ENCODE data around the gene DDX10. TPM values are rescaled to one million over a fixed set of nuclear protein-coding genes. Genes with fewer than 3 reads are reported as not detected.
A peak's percentile ranks its signal among the peaks of the same experiment; 100 is the strongest.

The DDX10 gene
- total RNA-seq, 2 donors from 2014 or later, result 25.0 to 45.3 TPM

GRCh38 chr11:108882211-108882831, 217.5 kb downstream of the DDX10 start:
- H3K27ac Mint-ChIP-seq, result no peak overlapping the region
- H3K27me3 Mint-ChIP-seq, result no peaks in the 10 kb centered on the region
- no peak for ATAC-seq (replicated peaks)
- no peaks in the 10 kb centered on the region for H3K36me3 Mint-ChIP-seq (ENCODE audit: low read depth)
- no peaks in the 10 kb centered on the region for H3K4me1 Mint-ChIP-seq
- no peak overlapping the region for H3K4me3 Mint-ChIP-seq
- no peaks in the 10 kb centered on the region for H3K9me3 Mint-ChIP-seq

- Mint-ChIP-seq H3K9me3 (no peaks in the 10 kb centered on the region), H3K36me3 (ENCODE audit: low read depth) (no peaks in the 10 kb centered on the region), H3K4me3 (no peak overlapping the region), H3K27me3 (no peaks in the 10 kb centered on the region), H3K4me1 (no peaks in the 10 kb centered on the region), H3K27ac (peak overlapping the region; percentile 41)
- ATAC-seq (replicated peaks), result no peak
Measured at GRCh38 chr11:108886005-108886659, 221.3 kb downstream of the DDX10 start.

GRCh38 chr11:108886660-108887009, 221.8 kb downstream of the DDX10 start:
- H3K27ac Mint-ChIP-seq, result no peak overlapping the region
- no peaks in the 10 kb centered on the region for H3K9me3 Mint-ChIP-seq
- no peaks in the 10 kb centered on the region for H3K4me1 Mint-ChIP-seq
- no peak overlapping the region for H3K4me3 Mint-ChIP-seq
- no peaks in the 10 kb centered on the region for H3K36me3 Mint-ChIP-seq (ENCODE audit: low read depth)
- no peak for ATAC-seq (replicated peaks)
- H3K27me3 Mint-ChIP-seq, result no peaks in the 10 kb centered on the region

GRCh38 chr11:108887436-108888238, 222.8 kb downstream of the DDX10 start:
- H3K4me3 Mint-ChIP-seq, result no peak overlapping the region
- H3K4me1 Mint-ChIP-seq, result no peaks in the 10 kb centered on the region
- H3K36me3 Mint-ChIP-seq (ENCODE audit: low read depth), result no peaks in the 10 kb centered on the region
- no peaks in the 10 kb centered on the region for H3K27me3 Mint-ChIP-seq
- no peak for ATAC-seq (replicated peaks)
- H3K9me3 Mint-ChIP-seq, result no peaks in the 10 kb centered on the region
- H3K27ac Mint-ChIP-seq, result no peak overlapping the region

GRCh38 chr11:108890482-108891105, 225.7 kb downstream of the DDX10 start:
- Mint-ChIP-seq H3K4me3 (no peak overlapping the region), H3K27ac (no peak overlapping the region), H3K9me3 (no peaks in the 10 kb centered on the region), H3K27me3 (no peaks in the 10 kb centered on the region), H3K36me3 (ENCODE audit: low read depth) (no peaks in the 10 kb centered on the region), H3K4me1 (no peaks in the 10 kb centered on the region)
- no peak for ATAC-seq (replicated peaks)

GRCh38 chr11:108891143-108891542, 226.3 kb downstream of the DDX10 start:
- H3K27ac Mint-ChIP-seq, result no peak overlapping the region
- peaks cover 3% of the 10 kb centered on the region for H3K9me3 Mint-ChIP-seq
- no peak overlapping the region for H3K4me3 Mint-ChIP-seq
- no peak for ATAC-seq (replicated peaks)
- H3K27me3 Mint-ChIP-seq, result no peaks in the 10 kb centered on the region
- H3K36me3 Mint-ChIP-seq (ENCODE audit: low read depth), result no peaks in the 10 kb centered on the region
- no peaks in the 10 kb centered on the region for H3K4me1 Mint-ChIP-seq

GRCh38 chr11:108891909-108892511, 227.1 kb downstream of the DDX10 start:
- H3K4me1 Mint-ChIP-seq, result no peaks in the 10 kb centered on the region
- no peaks in the 10 kb centered on the region for H3K27me3 Mint-ChIP-seq
- H3K27ac Mint-ChIP-seq, result no peak overlapping the region
- H3K9me3 Mint-ChIP-seq, result peaks cover 5% of the 10 kb centered on the region
- no peak overlapping the region for H3K4me3 Mint-ChIP-seq
- ATAC-seq (replicated peaks), result no peak
- H3K36me3 Mint-ChIP-seq (ENCODE audit: low read depth), result peaks cover 7% of the 10 kb centered on the region

- no peaks in the 10 kb centered on the region for H3K27me3 Mint-ChIP-seq
- H3K27ac Mint-ChIP-seq, result no peak overlapping the region
- peaks cover 5% of the 10 kb centered on the region for H3K9me3 Mint-ChIP-seq
- peak; percentile 24 for ATAC-seq (replicated peaks)
- H3K4me1 Mint-ChIP-seq, result no peaks in the 10 kb centered on the region
- H3K36me3 Mint-ChIP-seq (ENCODE audit: low read depth), result peaks cover 21% of the 10 kb centered on the region
- no peak overlapping the region for H3K4me3 Mint-ChIP-seq
Measured at GRCh38 chr11:108895579-108896480, 231.0 kb downstream of the DDX10 start.

- H3K4me3 Mint-ChIP-seq, result no peak overlapping the region
- no peaks in the 10 kb centered on the region for H3K27me3 Mint-ChIP-seq
- no peaks in the 10 kb centered on the region for H3K4me1 Mint-ChIP-seq
- no peak overlapping the region for H3K27ac Mint-ChIP-seq
- H3K9me3 Mint-ChIP-seq, result peaks cover 5% of the 10 kb centered on the region
- H3K36me3 Mint-ChIP-seq (ENCODE audit: low read depth), result peaks cover 21% of the 10 kb centered on the region
- ATAC-seq (replicated peaks), result no peak
Measured at GRCh38 chr11:108897071-108897481, 232.2 kb downstream of the DDX10 start.

GRCh38 chr11:108897916-108898315, 233.0 kb downstream of the DDX10 start:
- no peak overlapping the region for H3K27ac Mint-ChIP-seq
- ATAC-seq (replicated peaks), result no peak
- no peaks in the 10 kb centered on the region for H3K27me3 Mint-ChIP-seq
- peaks cover 5% of the 10 kb centered on the region for H3K9me3 Mint-ChIP-seq
- H3K4me3 Mint-ChIP-seq, result no peak overlapping the region
- H3K4me1 Mint-ChIP-seq, result no peaks in the 10 kb centered on the region
- H3K36me3 Mint-ChIP-seq (ENCODE audit: low read depth), result peaks cover 21% of the 10 kb centered on the region

GRCh38 chr11:108901359-108901758, 236.5 kb downstream of the DDX10 start:
- Mint-ChIP-seq H3K27me3 (no peaks in the 10 kb centered on the region), H3K9me3 (no peaks in the 10 kb centered on the region), H3K4me1 (no peaks in the 10 kb centered on the region), H3K36me3 (ENCODE audit: low read depth) (peaks cover 20% of the 10 kb centered on the region), H3K4me3 (no peak overlapping the region), H3K27ac (no peak overlapping the region)
- no peak for ATAC-seq (replicated peaks)

- Mint-ChIP-seq H3K4me3 (no peak overlapping the region), H3K36me3 (ENCODE audit: low read depth) (peaks cover 13% of the 10 kb centered on the region), H3K27ac (no peak overlapping the region), H3K4me1 (no peaks in the 10 kb centered on the region), H3K9me3 (no peaks in the 10 kb centered on the region), H3K27me3 (no peaks in the 10 kb centered on the region)
- no peak for ATAC-seq (replicated peaks)
Measured at GRCh38 chr11:108902027-108902469, 237.2 kb downstream of the DDX10 start.

GRCh38 chr11:108904480-108904879, 239.6 kb downstream of the DDX10 start:
- Mint-ChIP-seq H3K4me1 (no peaks in the 10 kb centered on the region), H3K4me3 (no peak overlapping the region), H3K27me3 (no peaks in the 10 kb centered on the region), H3K27ac (no peak overlapping the region), H3K36me3 (ENCODE audit: low read depth) (no peaks in the 10 kb centered on the region), H3K9me3 (no peaks in the 10 kb centered on the region)
- no peak for ATAC-seq (replicated peaks)
